Heart left ventricle (tissue), 13 donors: Measurements from ENCODE around the gene SGIP1.

ENCODE experiments used
- CTCF ChIP-seq, 12 donors: fragments of 200-600 bp; sonication (generic) in 4 of 12; IDR thresholded peaks; one replicate each; pipeline versions ENCODE4 v1.5.0 to v1.8.0; 2018 to 2022; ENCODE audit warnings: antibody characterized with exemption in 12 of 12, mild to moderate bottlenecking in 5 of 12
- POLR2A ChIP-seq, 2 donors: fragments of 450-650 bp; IDR thresholded peaks; one replicate each; pipeline ENCODE4 v1.6.1; 2017; ENCODE audit warnings: antibody characterized with exemption in 2 of 2, mild to moderate bottlenecking in 2 of 2, moderate library complexity in 2 of 2
- donor health status: ischemic (EF 13 %, LVEDD 7.1; RV severe dilation, severe dysfunction).
- donor health status: DM: no; HTN: yes; CAD: no.
- donor health status: DM: no; HTN: no; CAD: no.
- donor health status: ischemic (EF 25% LVEDD 6.9; RV normal size, moderate dysfunction).
- donor health status: ischemic (EF 25% LVEDD 5.7; RV mildly dilated, moderate dysfunction).
- donor health status: ischemic (EF 35%, LVEDD 5.7; RV mildly dilated, moderate dysfunction).
- donor health status: nonischemic (EF 11% LVEDD 7.7; RV severe dilation, severe dysfunction).
- donor health status: DM: yes; HTN: yes; CAD: no.
- donor health status: PGD.
- donor health status: ischemic (EF 29% LVEDD 5.4; RV normal size, mild dysfunction).
- donor health status: nonischemic (EF 23%, LVEDD 6.1; RV moderate dilation, normal function).

- TF ChIP-seq CTCF (IDR thresholded peaks at IDR 0.05) (no peak), POLR2A (IDR thresholded peaks at IDR 0.05) (no peak)
These were observed 15.1 kb downstream of the SGIP1 start for GRCh38 chr1:66549017-66549416.
